DOHH2 (cell line): ENCODE results near the gene GOLPH3.

Experiments used
- CTCF ChIP-seq: fragments of 200-600 bp; sonication (generic); IDR thresholded peaks from one replicate; pipeline ENCODE4 v1.5.1; 2014; ENCODE audit warnings: antibody characterized with exemption, mild to moderate bottlenecking, low read depth, low read length; ENCODE audit not compliant: poor library complexity, severe bottlenecking
- EZH2phosphoT487 ChIP-seq: fragments of 200-600 bp; sonication (generic); IDR thresholded peaks from 2 replicates; pipeline ENCODE4 v1.6.1; 2017; ENCODE audit warnings: borderline replicate concordance, mild to moderate bottlenecking, antibody characterized with exemption, low read length, moderate library complexity, mixed read lengths

GRCh38 chr5:32195265-32195664 is 21.1 kb upstream of the GOLPH3 start:
- TF ChIP-seq EZH2phosphoT487 (no peak), CTCF (no peak)
